K562 (cell line): Measurements from ENCODE around the gene ZNF552. TPM values are rescaled to one million over a fixed set of nuclear protein-coding genes. Genes with fewer than 3 reads are reported as not detected.
"Not testable (repeated sequence)": the region's sequence is repeated elsewhere in the genome, so short reads cannot be mapped to it uniquely, and the experiment has no call there.

Experiments
- ATAC-seq: fragments of 200-7000 bp; cut with Tn5 transposase; 3 replicates; pipeline ENCODE4 v1.9.1; 2020; ENCODE audit warnings: moderate library complexity
- BruUV-seq: library from RNA; stranded (reverse); fragments of 400-500 nt; replicated peaks from 2 replicates; lab custom pipeline; 2021; lab: Mats Ljungman, UMichigan
- CTCF ChIA-PET: fragments of 300-600 bp; formaldehyde crosslinking; extraction: SDS; loops from one replicate; lab custom pipeline; 2021; ENCODE audit warnings: low intra/inter-chr PET ratio; lab: Yijun Ruan, JAX
- POLR2A ChIA-PET: fragments of 300-600, 350-650 bp; sonication (Branson Sonifier 250); formaldehyde crosslinking; extraction: SDS; loops from one replicate; lab custom pipeline; 2021; ENCODE audit warnings: antibody characterized with exemption, inconsistent platforms; lab: Yijun Ruan, JAX
- DNase-seq, 4 experiments: peaks; one replicate each; pipeline versions ENCODE4 v3.0.0 to v3.0.0-alpha.2; 2011 to 2018; ENCODE audit warnings: low spot score in 3 of 4, mixed read lengths in 3 of 4; ENCODE audit errors: extremely low read depth in 1 of 4
- FAIRE-seq: peaks from 2 replicates; lab custom pipeline; 2011; peaks lifted over from hg19 to GRCh38; lab: Jason Lieb, UNC
- H2AFZ ChIP-seq: 2 replicates; pipeline ENCODE4 v1.6.0; 2011; ENCODE audit warnings: low read depth, low read length, control low read depth, inconsistent platforms
- H3K27ac ChIP-seq: fragments of 200-600 bp; 3 replicates; pipeline ENCODE4 v1.8.0; 2011; ENCODE audit warnings: low read depth, mild to moderate bottlenecking, control low read depth, inconsistent platforms, low read length, moderate library complexity, mixed read lengths; ENCODE audit errors: extremely low read depth
- H3K27me3 ChIP-seq, 2 experiments: fragments of 300-600 bp in 1 of 2; 2 replicates in 1 of 2; 3 replicates in 1 of 2; pipeline versions ENCODE4 v1.6.0 to v1.8.0; 2011; ENCODE audit warnings: inconsistent platforms in 2 of 2, low read length in 2 of 2, mild to moderate bottlenecking in 1 of 2, mixed read lengths in 1 of 2, moderate library complexity in 1 of 2; ENCODE audit not compliant: control insufficient read depth in 2 of 2, insufficient read depth in 2 of 2
- H3K36me3 ChIP-seq: fragments of 300-600 bp; 3 replicates; pipeline ENCODE4 v1.8.0; 2011; ENCODE audit warnings: mild to moderate bottlenecking, low read length, inconsistent platforms; ENCODE audit not compliant: control insufficient read depth, insufficient read depth
- H3K4me1 ChIP-seq, 2 experiments: fragments of 200-600 bp in 1 of 2; replicated peaks in 1 of 2; 2 replicates in 1 of 2; 3 replicates in 1 of 2; pipeline versions ENCODE4 v1.5.1 to v1.8.0; 2011; ENCODE audit warnings: inconsistent platforms in 2 of 2, low read length in 2 of 2, mild to moderate bottlenecking in 1 of 2, mixed read lengths in 1 of 2, moderate library complexity in 1 of 2; ENCODE audit not compliant: control insufficient read depth in 2 of 2, insufficient read depth in 2 of 2
- H3K4me2 ChIP-seq: 2 replicates; pipeline ENCODE4 v1.6.1; 2011; ENCODE audit warnings: low read length, control low read depth, inconsistent platforms, mixed read lengths; ENCODE audit not compliant: insufficient read depth
- H3K4me3 ChIP-seq: fragments of 200-600 bp; sonication (generic), shearing (Covaris generic); 2 replicates; pipeline ENCODE4 v1.5.1; 2016; ENCODE audit warnings: control low read depth, inconsistent platforms
- H3K79me2 ChIP-seq: fragments of 200-600 bp; 3 replicates; pipeline ENCODE4 v1.8.0; 2011; ENCODE audit warnings: low read length, inconsistent platforms; ENCODE audit not compliant: control insufficient read depth, insufficient read depth
- H3K9ac ChIP-seq, 2 experiments: 2 replicates each; pipeline versions ENCODE4 v1.6.0 to v1.6.1; 2011; ENCODE audit warnings: low read depth in 2 of 2, low read length in 2 of 2, control low read depth in 1 of 2, inconsistent platforms in 1 of 2, mild to moderate bottlenecking in 1 of 2, mixed read lengths in 1 of 2; ENCODE audit not compliant: insufficient read depth in 1 of 2
- H3K9me1 ChIP-seq: one replicate; pipeline ENCODE4 v1.6.0; 2011; ENCODE audit warnings: inconsistent platforms, mild to moderate bottlenecking, low read length, moderate library complexity; ENCODE audit not compliant: control insufficient read depth, insufficient read depth
- H3K9me3 ChIP-seq: replicated peaks from 2 replicates; pipeline ENCODE4 v1.5.1; 2011; ENCODE audit warnings: low read depth, low read length, inconsistent platforms; ENCODE audit not compliant: control insufficient read depth, insufficient read depth
- H4K20me1 ChIP-seq: replicated peaks from 2 replicates; pipeline ENCODE4 v1.6.1; 2011; ENCODE audit warnings: low read length, inconsistent platforms, mixed read lengths; ENCODE audit not compliant: control insufficient read depth, insufficient read depth
- CHD1 ChIP-seq: fragments of 200-600 bp; sonication (generic); IDR thresholded peaks from one replicate; pipeline ENCODE4 v1.6.1; 2012; ENCODE audit warnings: mild to moderate bottlenecking, moderate library complexity, low read length, inconsistent platforms
- CHD2 ChIP-seq: IDR thresholded peaks from 2 replicates; pipeline ENCODE4 v1.6.1; 2011; ENCODE audit warnings: low read depth, low read length
- EP400 ChIP-seq: fragments of 450-650 bp; IDR thresholded peaks from 2 replicates; pipeline ENCODE4 v1.6.1; 2017; ENCODE audit warnings: antibody characterized with exemption, mild to moderate bottlenecking, moderate library complexity
- ETV1 ChIP-seq: fragments of 450-650 bp; conservative IDR thresholded peaks from 2 replicates; pipeline ENCODE4 v1.6.1; 2016; ENCODE audit warnings: missing genetic modification characterization, control low read depth, low read depth, missing compliant biosample characterization
- ETV5 ChIP-seq: sonication (generic); formaldehyde crosslinking; IDR thresholded peaks from 2 replicates; pipeline ENCODE4 v1.4.0; 2020; ENCODE audit warnings: low read depth, mild to moderate bottlenecking, missing genetic modification reagents
- GMEB1 ChIP-seq: fragments of 250-450 bp; sonication (Bioruptor Pico); IDR thresholded peaks from 2 replicates; pipeline ENCODE4 v1.4.0; 2020; ENCODE audit warnings: mild to moderate bottlenecking
- HMBOX1 ChIP-seq: sonication (generic); IDR thresholded peaks from 2 replicates; pipeline ENCODE4 v1.6.1; 2016
- MAZ ChIP-seq, 2 experiments: fragments of 450-650 bp in 1 of 2; sonication (generic) in 1 of 2; formaldehyde crosslinking; IDR thresholded peaks in 1 of 2; conservative IDR thresholded peaks in 1 of 2; 2 replicates each; pipeline versions ENCODE4 v1.4.0 to v1.5.0; 2020; ENCODE audit warnings: mild to moderate bottlenecking in 1 of 2, missing genetic modification reagents in 1 of 2
- MYC ChIP-seq, 2 experiments: fragments of 250-450 bp in 1 of 2; sonication (Bioruptor Pico) in 1 of 2; IDR thresholded peaks; 2 replicates each; pipeline versions ENCODE4 v1.5.1 to v1.6.1; 2012 to 2021; ENCODE audit warnings: low read depth in 2 of 2, borderline replicate concordance in 1 of 2, improper control_type of control experiment in 1 of 2, low read length in 1 of 2, mild to moderate bottlenecking in 1 of 2, moderate library complexity in 1 of 2
- SP2 ChIP-seq: IDR thresholded peaks from 2 replicates; pipeline ENCODE4 v1.6.1; 2011; ENCODE audit warnings: mild to moderate bottlenecking, low read depth, low read length, moderate library complexity; ENCODE audit not compliant: poor library complexity, severe bottlenecking; ENCODE audit errors: extremely low read depth
- TEAD4 ChIP-seq, 2 experiments: sonication (generic) in 1 of 2; formaldehyde crosslinking in 1 of 2; IDR thresholded peaks; 2 replicates each; pipeline versions ENCODE4 v1.6.1 to v1.8.0; 2012 to 2022; ENCODE audit warnings: borderline replicate concordance in 1 of 2, inconsistent platforms in 1 of 2, low read length in 1 of 2, mild to moderate bottlenecking in 1 of 2, missing genetic modification reagents in 1 of 2
- TFAP4 ChIP-seq: sonication (generic); formaldehyde crosslinking; IDR thresholded peaks from 2 replicates; pipeline ENCODE4 v1.8.0; 2022; ENCODE audit warnings: missing genetic modification reagents, mild to moderate bottlenecking, moderate library complexity, borderline replicate concordance
- ZFX ChIP-seq: sonication (generic); formaldehyde crosslinking; IDR thresholded peaks from 2 replicates; pipeline ENCODE4 v1.8.0; 2022; ENCODE audit warnings: mild to moderate bottlenecking, missing genetic modification reagents, moderate library complexity
- ZNF785 ChIP-seq: fragments of 250-450 bp; sonication (Bioruptor Pico); IDR thresholded peaks from 2 replicates; pipeline ENCODE4 v1.4.0; 2020; ENCODE audit warnings: mild to moderate bottlenecking
- WGBS: fragments of 100-300 bp; shearing (Covaris generic); methylation state at CpG from one replicate; pipeline ENCODE4 v1.1.6; 2016; ENCODE audit warnings: low coverage, mixed read lengths; ENCODE audit not compliant: insufficient coverage; ENCODE audit errors: missing lambda C conversion rate; 5-methylcytosine and 5-hydroxymethylcytosine counted together
- in situ Hi-C: fragments of 300-500 bp; cut with MboI; formaldehyde crosslinking; loops from 4 replicates; pipeline ENCODE4 v1.15.0; 2018; ENCODE audit warnings: inconsistent platforms, mixed read lengths
- intact Hi-C: fragments of 100-400 bp; cut with micrococcal nuclease; formaldehyde crosslinking; loops from 2 replicates; pipeline ENCODE4 v1.14.2; 2022
- polyA plus RNA-seq, 8 experiments: library from polyadenylated mRNA; depleted of rRNA in 4 of 8; stranded (reverse) in 5 of 8; unstranded in 3 of 8; fragments of >200 nt; fragmentation: Nextera tagmentation in 2 of 8; fragmentation: Illumina TruSeq in 1 of 8; extraction: Ambion mirVana in 2 of 8; extraction: Trizol in 1 of 8; gene quantifications; 2 replicates each; pipeline versions ENCODE4 v1.2.1 to v1.2.3, GENCODE V29; 2011 to 2014; ENCODE audit warnings: inconsistent platforms in 1 of 8, missing spikeins in 1 of 8
- total RNA-seq, 7 experiments: library from RNA; depleted of rRNA in 6 of 7; stranded (reverse); fragments of >200 nt in 6 of 7; fragmentation: Illumina TruSeq in 2 of 7; extraction: Trizol in 2 of 7; gene quantifications; 2 replicates each; pipeline versions ENCODE4 v1.2.1 to v1.2.3, GENCODE V29; 2011 to 2021; ENCODE audit warnings: low replicate concordance in 1 of 7

The ZNF552 gene
- total and polyA plus RNA-seq, 9 of the 15 experiments (the other 6 are each of a cell fraction or from before 2014, with no cell fraction given), result 4.4 to 12.4 (median 8.5) TPM

- TF ChIP-seq HMBOX1 (no peak), SP2 (no peak), ZNF785 (CRISPR knock-in tag) (no peak)
Observed at GRCh38 chr19:57850553-57851017, 35.9 kb upstream of the ZNF552 start (continued).

- ATAC-seq (peak; percentile 99), FAIRE-seq (peak; percentile 96), DNase-seq (peak; percentile 75 to 90 (median 77))
- H3K9me3 ChIP-seq; H3K27me3 ChIP-seq; H3K4me1 ChIP-seq; in situ Hi-C loops; CTCF ChIA-PET; H3K9me1 ChIP-seq; H4K20me1 ChIP-seq; intact Hi-C loops; TF ChIP-seq TEAD4 (CRISPR knock-in tag; IDR thresholded peaks at IDR 0.05; ENCODE audit: borderline replicate concordance): not testable (repeated sequence)
- peaks cover 51% of the 10 kb centered on the region for H3K79me2 ChIP-seq
- H3K36me3 ChIP-seq, result peaks cover 44% of the 10 kb centered on the region; the same call in 2 of the 3 replicates
- under 1% methylated on average over 34 of the region's 42 CpGs for WGBS
- H2AFZ ChIP-seq, result peak within 1 kb of the TSS; percentile 44
- peak within 1 kb of the TSS; percentile 86 to 99 for H3K9ac ChIP-seq
- POLR2A ChIA-PET, result interaction anchor here (0.6 to 1.2 kb wide), 7 partner anchors 12 to 695 kb away, joined by 3 to 9 read pairs (median 3); no protein-coding TSS in a partner anchor
- H3K4me3 ChIP-seq, result peak within 1 kb of the TSS; percentile 73
- peak within 1 kb of the TSS; percentile 86 for H3K27ac ChIP-seq
- H3K4me2 ChIP-seq, result peak within 1 kb of the TSS; percentile 92
- BruUV-seq, result TSS peak; percentile 76
- TF ChIP-seq CHD2, result peak; percentile 23; the same call in 1 of the 2 replicates
- TF ChIP-seq EP400, result peak; percentile 88
- TF ChIP-seq ETV5 (CRISPR knock-in tag), result peak; percentile 49
- peak; percentile 53; the same call in 1 of the 2 replicates for TF ChIP-seq TFAP4
- peak; percentile 80 for TF ChIP-seq MYC (IDR thresholded peaks at IDR 0.05; ENCODE audit: low read depth, low read length)
- 0 out of 2 replicates have a peak, but pooled peaks have one; percentile 56 for TF ChIP-seq MYC (CRISPR knock-in tag; IDR thresholded peaks at IDR 0.05; ENCODE audit: borderline replicate concordance, low read depth)
- TF ChIP-seq ETV1 (tag), result peak; percentile 23; the same call in 1 of the 2 replicates
- TF ChIP-seq GMEB1 (CRISPR knock-in tag), result peak; percentile 97
- peak; percentile 51; the same call in 1 of the 2 replicates for TF ChIP-seq ZFX
- TF ChIP-seq TEAD4 (IDR thresholded peaks at IDR 0.05; ENCODE audit: low read length), result 0 out of 2 replicates have a peak, but pooled peaks have one; percentile 6
- TF ChIP-seq CHD1, result peak; percentile 39
- peak; percentile 34 to 49; a peak in 1 of 4 replicates for TF ChIP-seq MAZ (CRISPR knock-in tag; conservative IDR thresholded peaks at IDR 0.05 in 1 of 2, IDR thresholded peaks at IDR 0.05 in 1 of 2)
Observed at GRCh38 chr19:57849666-57850473, 35.2 kb upstream of the ZNF552 start, which contains the start of gene ZNF587. TSS of gene ZNF587 (plus strand) at chr19:57849859. CDS start at chr19:57850039, 180 bp downstream.
